ENCODE results near the gene SEMA7A. TPM values are rescaled to one million over a fixed set of nuclear protein-coding genes. Genes with fewer than 3 reads are reported as not detected.

SEMA7A gene, protein sequence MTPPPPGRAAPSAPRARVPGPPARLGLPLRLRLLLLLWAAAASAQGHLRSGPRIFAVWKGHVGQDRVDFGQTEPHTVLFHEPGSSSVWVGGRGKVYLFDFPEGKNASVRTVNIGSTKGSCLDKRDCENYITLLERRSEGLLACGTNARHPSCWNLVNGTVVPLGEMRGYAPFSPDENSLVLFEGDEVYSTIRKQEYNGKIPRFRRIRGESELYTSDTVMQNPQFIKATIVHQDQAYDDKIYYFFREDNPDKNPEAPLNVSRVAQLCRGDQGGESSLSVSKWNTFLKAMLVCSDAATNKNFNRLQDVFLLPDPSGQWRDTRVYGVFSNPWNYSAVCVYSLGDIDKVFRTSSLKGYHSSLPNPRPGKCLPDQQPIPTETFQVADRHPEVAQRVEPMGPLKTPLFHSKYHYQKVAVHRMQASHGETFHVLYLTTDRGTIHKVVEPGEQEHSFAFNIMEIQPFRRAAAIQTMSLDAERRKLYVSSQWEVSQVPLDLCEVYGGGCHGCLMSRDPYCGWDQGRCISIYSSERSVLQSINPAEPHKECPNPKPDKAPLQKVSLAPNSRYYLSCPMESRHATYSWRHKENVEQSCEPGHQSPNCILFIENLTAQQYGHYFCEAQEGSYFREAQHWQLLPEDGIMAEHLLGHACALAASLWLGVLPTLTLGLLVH
- 14.7 TPM for total RNA-seq

DNA sequence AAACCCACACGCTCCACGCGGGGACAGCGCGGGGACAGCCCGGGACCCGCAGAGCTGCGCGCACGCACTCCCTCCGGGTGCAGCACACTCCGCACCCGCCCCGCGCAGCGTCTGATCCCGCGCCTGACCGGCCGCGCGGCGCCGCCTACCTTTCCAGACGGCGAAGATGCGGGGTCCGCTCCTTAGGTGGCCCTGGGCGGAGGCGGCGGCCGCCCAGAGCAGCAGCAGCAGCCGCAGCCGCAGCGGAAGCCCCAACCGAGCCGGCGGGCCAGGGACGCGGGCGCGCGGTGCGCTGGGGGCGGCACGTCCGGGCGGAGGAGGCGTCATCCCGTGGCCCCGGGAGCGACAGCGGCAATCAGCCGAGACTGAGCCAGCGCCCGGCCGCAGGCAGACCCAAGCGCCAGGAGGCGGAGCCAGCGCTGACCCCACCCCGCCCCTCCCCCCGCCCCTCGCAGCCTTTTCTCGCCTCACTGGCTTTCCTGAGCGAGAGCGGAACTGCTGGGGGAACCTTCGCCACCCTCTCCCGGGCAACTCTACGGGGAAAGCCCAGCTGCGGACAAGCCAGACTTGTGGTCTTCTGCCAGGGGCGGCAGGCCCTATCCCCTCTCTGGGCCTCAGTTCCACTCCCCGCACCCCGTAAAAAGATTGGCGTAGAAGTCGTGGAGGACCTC is at the start of gene SEMA7A:
Gene SEMA7A, minus strand, starts transcription at position 367 of the 671 bp plus-strand sequence. Its CDS starts 40 bp downstream, at position 327.

DNA sequence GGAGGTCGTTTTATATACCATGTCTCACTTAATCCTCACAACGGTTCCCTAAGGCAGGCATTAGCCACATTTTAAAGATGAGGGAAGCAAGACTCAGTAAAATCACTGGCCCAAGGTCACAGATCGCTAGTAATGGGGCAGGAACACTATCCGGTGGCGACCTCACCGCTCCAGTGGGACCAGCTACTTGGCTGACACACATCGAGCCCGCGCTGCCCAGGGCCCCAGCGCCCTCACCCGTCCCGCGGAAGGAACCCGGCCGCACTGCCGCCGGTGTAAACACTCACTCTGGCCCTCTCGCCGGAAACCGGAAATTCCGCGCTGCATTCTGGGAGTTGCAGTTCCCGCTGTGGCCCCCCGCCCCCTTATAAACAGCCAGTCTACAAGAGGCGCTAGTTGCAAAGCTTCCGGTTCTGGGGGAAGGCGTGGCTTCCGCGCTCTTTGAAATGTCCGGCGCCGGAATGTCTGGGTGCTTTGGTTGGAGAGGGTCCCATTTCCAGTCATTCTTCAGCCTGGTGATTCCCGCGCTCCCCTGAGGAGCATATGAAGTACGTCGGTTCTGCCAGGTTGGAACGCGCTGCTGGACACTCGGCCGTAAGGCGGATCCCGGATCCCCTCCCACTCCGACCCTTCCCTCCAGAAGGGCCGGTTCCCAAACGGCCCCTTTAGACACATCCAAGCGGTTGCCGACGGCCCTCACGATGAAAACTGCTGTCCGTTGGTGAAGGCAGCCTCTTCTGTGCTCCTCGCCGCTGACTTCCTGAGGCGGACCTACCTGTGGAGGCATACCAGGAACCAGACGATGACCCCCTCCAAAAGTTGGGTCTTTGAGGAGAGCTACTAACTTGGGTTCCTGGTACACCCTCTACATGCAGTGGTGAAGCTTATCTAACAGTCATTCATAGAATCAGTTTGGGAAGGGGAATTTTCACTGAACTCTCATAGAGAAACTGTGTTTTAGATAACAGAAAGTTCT is 27.4 kb upstream of the SEMA7A start, which contains the start of gene UBL7:
Gene UBL7, minus strand, starts transcription at position 290 of the 976 bp plus-strand sequence. CDS start 2,293 bp downstream, outside the sequence.

DNA sequence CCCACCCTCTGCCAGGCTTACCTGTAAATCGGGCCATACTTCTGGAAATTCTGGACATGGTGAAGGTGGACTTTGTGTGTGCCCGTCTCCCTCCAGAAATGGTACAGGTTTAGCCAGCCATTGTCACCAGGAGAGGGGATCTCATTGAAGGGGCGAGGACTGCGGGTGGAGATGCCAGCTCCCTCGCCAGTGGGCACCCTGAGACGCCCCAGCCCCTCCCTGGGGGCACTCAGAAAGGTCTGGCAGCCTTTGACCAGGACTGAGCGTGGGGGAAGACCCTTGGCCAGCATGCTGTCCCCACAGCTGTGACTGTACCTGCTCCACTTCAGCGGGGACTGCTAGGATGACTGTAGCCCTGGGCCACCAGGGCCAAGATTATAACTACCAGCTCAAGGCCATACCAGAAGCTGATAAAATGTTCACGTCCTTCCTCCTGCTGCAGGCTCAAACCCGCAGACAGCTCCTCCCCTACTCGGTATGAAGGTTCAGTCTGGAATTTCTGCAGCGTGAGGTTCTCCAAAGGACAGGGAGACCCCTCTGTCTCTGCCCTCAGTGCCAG is 66.4 kb downstream of the SEMA7A start, which contains the start of gene CYP11A1:
Gene CYP11A1, minus strand, starts transcription at position 351 of the 559 bp plus-strand sequence. Its CDS starts 61 bp downstream, at position 290.

Other genes starting within 250 kb of the SEMA7A start
- gene STRA6, start 231.2 kb downstream of the SEMA7A start, total RNA-seq = 17.3 TPM
- gene CCDC33, start 197.6 kb downstream of the SEMA7A start, total RNA-seq = 5.2 TPM
- 1.0 TPM for gene CYP11A1, start 66.3 kb downstream of the SEMA7A start, total RNA-seq
- 44.8 TPM for gene UBL7, start 27.2 kb upstream of the SEMA7A start, total RNA-seq
- 27.1 TPM for gene ARID3B, start 107.3 kb upstream of the SEMA7A start, total RNA-seq
- gene CLK3, start 181.9 kb upstream of the SEMA7A start, total RNA-seq = 142 TPM

Data from camera-type eye (tissue), 1 donor.